ENCODE measurements around the gene VPS36. TPM values are rescaled to one million over a fixed set of nuclear protein-coding genes. Genes with fewer than 3 reads are reported as not detected.

The VPS36 gene
- total and polyA plus RNA-seq, 4 donors, result 17.3 to 119 (median 30.1) TPM

DNA sequence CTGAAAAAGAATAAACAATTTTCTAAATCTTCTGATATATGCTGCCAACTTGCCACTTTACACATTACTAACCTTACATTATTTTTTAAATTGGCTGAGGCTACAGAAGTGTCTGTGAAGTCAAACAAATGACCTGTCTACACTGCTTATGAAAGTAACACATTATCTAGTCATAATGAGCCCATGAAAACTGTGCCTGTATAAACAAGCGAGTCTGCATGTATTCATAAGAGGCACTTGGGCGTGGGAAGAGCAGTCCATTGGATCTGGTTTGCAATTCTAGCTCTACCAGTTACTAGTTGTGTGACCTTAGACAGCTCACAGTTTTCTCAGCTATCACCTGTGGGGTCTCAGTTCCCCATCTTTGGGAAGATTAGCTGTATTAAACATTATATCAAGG lies 3.1 kb downstream of the VPS36 start:
- H3K36me3 ChIP-seq (ENCODE audit: control insufficient read depth in 4 of 4, insufficient read depth in 4 of 4, low read length in 4 of 4), result peaks cover 1 to 3% (median 3%) of the 10 kb centered on the region in 4 donors
- H3K27ac ChIP-seq (ENCODE audit: low read depth in 1 of 2, low read length in 1 of 2), result no peak overlapping the region
- 58 to 68% methylated on average over 2 of the region's 2 CpGs for WGBS, 2 donors
- no peak overlapping the region for H3K4me3 ChIP-seq
- no peaks in the 10 kb centered on the region for H3K27me3 ChIP-seq (ENCODE audit: control insufficient read depth in 3 of 3, insufficient read depth in 3 of 3, low read length in 2 of 3)
- TF ChIP-seq, protein P1, sequence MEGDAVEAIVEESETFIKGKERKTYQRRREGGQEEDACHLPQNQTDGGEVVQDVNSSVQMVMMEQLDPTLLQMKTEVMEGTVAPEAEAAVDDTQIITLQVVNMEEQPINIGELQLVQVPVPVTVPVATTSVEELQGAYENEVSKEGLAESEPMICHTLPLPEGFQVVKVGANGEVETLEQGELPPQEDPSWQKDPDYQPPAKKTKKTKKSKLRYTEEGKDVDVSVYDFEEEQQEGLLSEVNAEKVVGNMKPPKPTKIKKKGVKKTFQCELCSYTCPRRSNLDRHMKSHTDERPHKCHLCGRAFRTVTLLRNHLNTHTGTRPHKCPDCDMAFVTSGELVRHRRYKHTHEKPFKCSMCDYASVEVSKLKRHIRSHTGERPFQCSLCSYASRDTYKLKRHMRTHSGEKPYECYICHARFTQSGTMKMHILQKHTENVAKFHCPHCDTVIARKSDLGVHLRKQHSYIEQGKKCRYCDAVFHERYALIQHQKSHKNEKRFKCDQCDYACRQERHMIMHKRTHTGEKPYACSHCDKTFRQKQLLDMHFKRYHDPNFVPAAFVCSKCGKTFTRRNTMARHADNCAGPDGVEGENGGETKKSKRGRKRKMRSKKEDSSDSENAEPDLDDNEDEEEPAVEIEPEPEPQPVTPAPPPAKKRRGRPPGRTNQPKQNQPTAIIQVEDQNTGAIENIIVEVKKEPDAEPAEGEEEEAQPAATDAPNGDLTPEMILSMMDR (IDR thresholded peaks at IDR 0.05; ENCODE audit: control extremely low read depth, extremely low read depth), result no peak
- no peaks in the 10 kb centered on the region for H3K9me3 ChIP-seq (ENCODE audit: control insufficient read depth in 4 of 4, insufficient read depth in 3 of 4, low read length in 3 of 4)
- H3K9ac ChIP-seq (ENCODE audit: insufficient read depth in 1 of 2, low read length in 2 of 2), result no peak overlapping the region
- H3K4me1 ChIP-seq (ENCODE audit: control insufficient read depth in 5 of 5, insufficient read depth in 5 of 5, low read length in 5 of 5), result peaks cover 5 to 18% (median 8%) of the 10 kb centered on the region in 5 donors
- ATAC-seq (ENCODE audit: insufficient read depth, low FRiP score), result no peak
- DNase-seq, result peak in 1 of 3 donors; percentile 14

DNA sequence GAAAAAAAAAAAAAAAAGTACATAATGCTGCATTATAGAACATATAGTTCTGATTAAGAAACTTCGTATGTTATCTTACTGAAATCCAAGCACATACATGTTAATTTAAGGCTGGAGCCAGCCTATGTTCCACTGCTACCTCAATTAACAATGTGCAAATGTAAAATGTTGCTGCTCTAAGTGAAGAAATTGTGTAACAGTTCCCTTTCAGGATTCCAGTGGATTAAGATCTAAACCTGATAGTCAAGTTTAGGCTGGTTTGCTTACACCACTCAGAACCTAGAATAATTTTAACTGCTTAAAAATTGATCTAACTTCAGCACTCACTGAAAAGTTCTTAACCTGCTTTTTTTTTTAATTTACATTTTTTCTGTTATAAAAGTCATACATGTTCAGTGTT lies 4.2 kb downstream of the VPS36 start:
- Histone ChIP-seq H3K27ac (ENCODE audit: low read depth in 1 of 2, low read length in 1 of 2) (no peak overlapping the region), H3K27me3 (ENCODE audit: control insufficient read depth in 3 of 3, insufficient read depth in 3 of 3, low read length in 2 of 3) (no peaks in the 10 kb centered on the region), H3K36me3 (ENCODE audit: control insufficient read depth in 4 of 4, insufficient read depth in 4 of 4, low read length in 4 of 4) (peaks cover 1 to 3% (median 3%) of the 10 kb centered on the region in 4 donors), H3K4me1 (ENCODE audit: control insufficient read depth in 5 of 5, insufficient read depth in 5 of 5, low read length in 5 of 5) (peaks cover 5 to 18% (median 8%) of the 10 kb centered on the region in 5 donors), H3K9ac (ENCODE audit: insufficient read depth in 1 of 2, low read length in 2 of 2) (no peak overlapping the region), H3K9me3 (ENCODE audit: control insufficient read depth in 4 of 4, insufficient read depth in 3 of 4, low read length in 3 of 4) (no peaks in the 10 kb centered on the region), H3K4me3 (no peak overlapping the region)
- TF ChIP-seq, protein P1 (IDR thresholded peaks at IDR 0.05; ENCODE audit: control extremely low read depth, extremely low read depth), result no peak
- peak in 2 of 3 donors; percentile 18 to 54 for DNase-seq
- WGBS, 2 donors, result 83 to 85% methylated on average over 1 of the region's 1 CpG
- no peak for ATAC-seq (ENCODE audit: insufficient read depth, low FRiP score)

DNA sequence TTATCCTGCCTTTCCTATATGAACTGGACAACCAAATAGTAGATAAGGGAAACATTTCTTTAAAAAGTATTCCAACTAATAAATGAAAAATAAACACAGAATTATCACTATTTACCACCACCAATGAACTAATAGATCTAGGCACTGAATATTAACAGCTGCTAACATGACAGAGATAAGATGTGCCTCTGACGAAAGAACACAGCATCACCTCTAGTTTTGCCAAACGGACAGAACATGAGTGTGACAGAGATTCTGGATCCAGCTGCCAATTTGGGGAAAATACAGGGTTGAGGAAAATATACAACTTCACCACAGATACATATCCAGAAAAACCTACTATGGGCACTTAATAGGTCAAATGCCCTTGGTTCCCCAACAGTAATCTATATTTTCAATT lies 18.0 kb downstream of the VPS36 start:
- Histone ChIP-seq H3K4me3 (no peak overlapping the region), H3K27me3 (ENCODE audit: control insufficient read depth in 3 of 3, insufficient read depth in 3 of 3, low read length in 2 of 3) (no peaks in the 10 kb centered on the region), H3K9ac (ENCODE audit: insufficient read depth in 1 of 2, low read length in 2 of 2) (no peak overlapping the region), H3K36me3 (ENCODE audit: control insufficient read depth in 4 of 4, insufficient read depth in 4 of 4, low read length in 4 of 4) (peaks cover 8 to 19% (median 14%) of the 10 kb centered on the region in 4 donors), H3K9me3 (ENCODE audit: control insufficient read depth in 4 of 4, insufficient read depth in 3 of 4, low read length in 3 of 4) (no peaks in the 10 kb centered on the region), H3K27ac (ENCODE audit: low read depth in 1 of 2, low read length in 1 of 2) (no peak overlapping the region), H3K4me1 (ENCODE audit: control insufficient read depth in 5 of 5, insufficient read depth in 5 of 5, low read length in 5 of 5) (peaks cover 2 to 11% (median 4%) of the 10 kb centered on the region in 5 donors)
- TF ChIP-seq, protein P1 (IDR thresholded peaks at IDR 0.05; ENCODE audit: control extremely low read depth, extremely low read depth), result no peak
- no peak for ATAC-seq (ENCODE audit: insufficient read depth, low FRiP score)
- peak in 2 of 3 donors; percentile 39 to 46 for DNase-seq
- 72 to 93% methylated on average over 2 of the region's 2 CpGs for WGBS, 2 donors

DNA sequence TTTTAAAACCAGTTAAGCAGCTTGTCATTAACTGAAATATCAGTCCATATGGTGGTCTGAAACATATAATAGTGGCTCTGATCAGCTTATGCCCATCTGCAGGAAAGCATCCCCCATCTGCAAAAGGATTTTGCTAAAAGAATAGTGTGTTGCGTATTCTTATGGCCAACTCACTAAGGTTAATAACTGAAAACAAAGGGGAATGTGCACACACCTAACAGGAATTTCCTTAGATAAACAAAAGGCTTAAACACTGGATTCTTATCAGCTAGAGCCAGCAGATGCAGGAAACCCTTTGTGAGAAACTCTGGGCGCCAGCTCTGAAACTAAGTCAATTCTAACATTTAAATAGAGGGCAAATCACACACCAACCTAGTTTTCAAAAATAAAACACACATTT lies 22.1 kb downstream of the VPS36 start:
- TF ChIP-seq, protein P1 (IDR thresholded peaks at IDR 0.05; ENCODE audit: control extremely low read depth, extremely low read depth), result no peak
- no peak for ATAC-seq (ENCODE audit: insufficient read depth, low FRiP score)
- 54 to 72% methylated on average over 2 of the region's 2 CpGs for WGBS, 2 donors
- H3K9me3 ChIP-seq (ENCODE audit: control insufficient read depth in 4 of 4, insufficient read depth in 3 of 4, low read length in 3 of 4), result no peaks in the 10 kb centered on the region
- DNase-seq, result peak in 2 of 3 donors; percentile 42 to 56
- no peak overlapping the region for H3K4me3 ChIP-seq
- peaks cover 2 to 11% (median 4%) of the 10 kb centered on the region in 5 donors for H3K4me1 ChIP-seq (ENCODE audit: control insufficient read depth in 5 of 5, insufficient read depth in 5 of 5, low read length in 5 of 5)
- H3K27ac ChIP-seq (ENCODE audit: low read depth in 1 of 2, low read length in 1 of 2), result no peak overlapping the region
- H3K9ac ChIP-seq (ENCODE audit: insufficient read depth in 1 of 2, low read length in 2 of 2), result no peak overlapping the region
- H3K36me3 ChIP-seq (ENCODE audit: control insufficient read depth in 4 of 4, insufficient read depth in 4 of 4, low read length in 4 of 4), result peaks cover 3 to 12% (median 8%) of the 10 kb centered on the region in 4 donors
- H3K27me3 ChIP-seq (ENCODE audit: control insufficient read depth in 3 of 3, insufficient read depth in 3 of 3, low read length in 2 of 3), result no peaks in the 10 kb centered on the region

All from lung (tissue), 12 donors.